GM12864 (cell line): ENCODE results near the gene RFPL4A.

Source experiments
- DNase-seq: peaks from one replicate; pipeline ENCODE4 v3.0.0-alpha.2; 2011; ENCODE audit warnings: low read depth
- H3K4me3 ChIP-seq: 2 replicates; pipeline ENCODE4 v1.5.1; 2011; ENCODE audit warnings: mild to moderate bottlenecking, low read depth, low read length, control low read depth
- CTCF ChIP-seq: IDR thresholded peaks from 2 replicates; pipeline ENCODE4 v1.5.1; 2011; ENCODE audit warnings: low read depth, mild to moderate bottlenecking, moderate library complexity, low read length, control low read depth, inconsistent platforms; ENCODE audit errors: missing control alignments

The RFPL4A gene

GRCh38 chr19:55811340-55811739 lies 52.4 kb downstream of the RFPL4A start:
- DNase-seq: no peak
- no peak overlapping the region for H3K4me3 ChIP-seq
- no peak for TF ChIP-seq CTCF

GRCh38 chr19:55812449-55812848 lies 53.6 kb downstream of the RFPL4A start:
- TF ChIP-seq CTCF: no peak

More at GRCh38 chr19:55812449-55812848, 53.6 kb downstream of the RFPL4A start:
- no peak overlapping the region for H3K4me3 ChIP-seq
- DNase-seq: no peak
